HepG2 (cell line): ENCODE data around the gene ERLEC1. TPM values are rescaled to one million over a fixed set of nuclear protein-coding genes. Genes with fewer than 3 reads are reported as not detected.

ENCODE experiments used
- ATAC-seq: fragments of 200-7000 bp; cut with Tn5 transposase; 3 replicates; pipeline ENCODE4 v1.9.1; 2020; ENCODE audit warnings: mild to moderate bottlenecking, moderate library complexity
- BruUV-seq: library from RNA; stranded (reverse); fragments of 400-500 nt; replicated peaks from 2 replicates; lab custom pipeline; 2021; lab: Mats Ljungman, UMichigan
- CTCF ChIA-PET: fragments of 300-600 bp; formaldehyde crosslinking; extraction: SDS; loops from one replicate; lab custom pipeline; 2021; ENCODE audit warnings: low total read pairs, inconsistent platforms, low intra/inter-chr PET ratio; lab: Yijun Ruan, JAX
- POLR2A ChIA-PET: fragments of 350-600 bp; sonication (Branson Sonifier 250); formaldehyde crosslinking; loops from one replicate; lab custom pipeline; 2020; ENCODE audit warnings: antibody characterized with exemption, inconsistent platforms; lab: Yijun Ruan, JAX
- DNase-seq: peaks from one replicate; pipeline ENCODE4 v3.0.0-alpha.2; 2015; ENCODE audit warnings: low spot score
- FAIRE-seq: peaks from 3 replicates; lab custom pipeline; 2011; peaks lifted over from hg19 to GRCh38; lab: Jason Lieb, UNC
- H2AFZ ChIP-seq: one replicate; pipeline ENCODE4 v1.6.1; 2011; ENCODE audit warnings: low read length, inconsistent platforms
- H3K27ac ChIP-seq: fragments of 300-600 bp; 3 replicates; pipeline ENCODE4 v1.8.0; 2011; ENCODE audit warnings: mixed run types, mild to moderate bottlenecking, mixed read lengths, low read length, inconsistent platforms; ENCODE audit not compliant: insufficient read depth; ENCODE audit errors: extremely low read length
- H3K27me3 ChIP-seq, 2 experiments: fragments of 200-600 bp in 1 of 2; 2 replicates in 1 of 2; 3 replicates in 1 of 2; pipeline versions ENCODE4 v1.6.0 to v1.8.0; 2011; ENCODE audit warnings: low read length in 2 of 2, mild to moderate bottlenecking in 2 of 2, moderate library complexity in 2 of 2, inconsistent platforms in 1 of 2; ENCODE audit not compliant: insufficient read depth in 2 of 2, control insufficient read depth in 1 of 2
- H3K36me3 ChIP-seq, 2 experiments: fragments of 200-600 bp in 1 of 2; replicated peaks in 1 of 2; 2 replicates in 1 of 2; 3 replicates in 1 of 2; pipeline versions ENCODE4 v1.5.1 to v1.8.0; 2011; ENCODE audit warnings: low read length in 2 of 2, inconsistent platforms in 1 of 2; ENCODE audit not compliant: insufficient read depth in 2 of 2, control insufficient read depth in 1 of 2
- H3K4me1 ChIP-seq: 2 replicates; pipeline ENCODE4 v1.5.1; 2012; ENCODE audit warnings: low read length, inconsistent platforms; ENCODE audit not compliant: insufficient read depth
- H3K4me2 ChIP-seq: 2 replicates; pipeline ENCODE4 v1.6.0; 2011; ENCODE audit warnings: low read depth, low read length, inconsistent platforms
- H3K4me3 ChIP-seq, 3 experiments: fragments of 200-600 bp in 1 of 3; sonication (generic), shearing (Covaris generic) in 1 of 3; replicated peaks in 1 of 3; 2 replicates each; pipeline ENCODE4 v1.5.1; 2011 to 2016; ENCODE audit warnings: low read length in 3 of 3, inconsistent platforms in 2 of 3, low read depth in 2 of 3, mild to moderate bottlenecking in 2 of 3, control low read depth in 1 of 3, mixed read lengths in 1 of 3; ENCODE audit not compliant: insufficient read depth in 1 of 3
- H3K79me2 ChIP-seq: one replicate; pipeline ENCODE4 v1.6.1; 2011; ENCODE audit warnings: low read length, inconsistent platforms; ENCODE audit not compliant: insufficient read depth
- H3K9ac ChIP-seq: 2 replicates; pipeline ENCODE4 v1.6.0; 2011; ENCODE audit warnings: mild to moderate bottlenecking, low read depth, low read length, inconsistent platforms; ENCODE audit not compliant: insufficient read depth
- H3K9me3 ChIP-seq: 2 replicates; pipeline ENCODE4 v1.5.1; 2012; ENCODE audit warnings: mild to moderate bottlenecking, low read length
- H4K20me1 ChIP-seq: 2 replicates; pipeline ENCODE4 v1.6.0; 2011; ENCODE audit warnings: inconsistent platforms, mild to moderate bottlenecking, low read length, moderate library complexity; ENCODE audit not compliant: insufficient read depth
- HDAC2 ChIP-seq: sonication (generic); formaldehyde crosslinking; IDR thresholded peaks from 2 replicates; pipeline ENCODE4 v1.4.0; 2020; ENCODE audit warnings: missing genetic modification reagents
- NCOR1 ChIP-seq: fragments of 200-600 bp; sonication (generic); IDR thresholded peaks from 2 replicates; pipeline ENCODE4 v1.7.0; 2017; ENCODE audit warnings: antibody characterized with exemption, low read length, borderline replicate concordance
- NFRKB ChIP-seq: fragments of 450-650 bp; IDR thresholded peaks from 2 replicates; pipeline ENCODE4 v1.6.1; 2017
- REPIN1 ChIP-seq: sonication (generic); formaldehyde crosslinking; IDR thresholded peaks from 2 replicates; pipeline ENCODE4 v1.8.0; 2022; ENCODE audit warnings: missing genetic modification reagents, low read depth, mild to moderate bottlenecking, borderline replicate concordance
- ZBTB3 ChIP-seq: sonication (generic); formaldehyde crosslinking; IDR thresholded peaks from 2 replicates; pipeline ENCODE4 v1.4.0; 2020; ENCODE audit warnings: low read depth, mild to moderate bottlenecking, moderate library complexity, missing genetic modification reagents, borderline replicate concordance
- ZFP62 ChIP-seq: sonication (generic); formaldehyde crosslinking; IDR thresholded peaks from 2 replicates; pipeline ENCODE4 v1.4.0; 2020; ENCODE audit warnings: missing genetic modification reagents
- ZIK1 ChIP-seq: sonication (generic); formaldehyde crosslinking; IDR thresholded peaks from 2 replicates; pipeline ENCODE4 v1.5.0; 2020; ENCODE audit warnings: mild to moderate bottlenecking, low read depth, missing genetic modification reagents, borderline replicate concordance
- ZNF263 ChIP-seq: sonication (generic); formaldehyde crosslinking; IDR thresholded peaks from 2 replicates; pipeline ENCODE4 v1.4.0; 2020; ENCODE audit warnings: missing genetic modification reagents
- ZNF562 ChIP-seq: sonication (generic); formaldehyde crosslinking; IDR thresholded peaks from 2 replicates; pipeline ENCODE4 v1.8.0; 2022; ENCODE audit warnings: missing genetic modification reagents, borderline replicate concordance
- WGBS: methylation state at CpG from one replicate; pipeline ENCODE4 v1.1.6; 2017; ENCODE audit warnings: low lambda C conversion rate; 5-methylcytosine and 5-hydroxymethylcytosine counted together
- in situ Hi-C: cut with HindIII; loops from 2 replicates; pipeline ENCODE4 v1.10.0; 2017; ENCODE audit warnings: low pct_unique_long_range_greater_than_20kb; ENCODE audit not compliant: extremely low pct_ligation_motif_present
- intact Hi-C: fragments of 100-400 bp; cut with micrococcal nuclease; formaldehyde crosslinking; loops from one replicate; pipeline ENCODE4 v1.10.0; 2022; ENCODE audit not compliant: unreplicated experiment
- polyA plus RNA-seq, 8 experiments: library from polyadenylated mRNA; depleted of rRNA in 3 of 8; stranded (reverse) in 7 of 8; unstranded in 1 of 8; fragments of >200 nt; fragmentation: Illumina TruSeq in 4 of 8; extraction: Trizol in 4 of 8; gene quantifications; 2 replicates each; pipeline versions ENCODE4 v1.2.1 to v1.2.3, GENCODE V29; 2011 to 2016; ENCODE audit warnings: low read depth in 4 of 8, missing spikeins in 1 of 8, mixed read lengths in 1 of 8; ENCODE audit not compliant: insufficient read depth in 1 of 8
- total RNA-seq, 5 experiments: library from RNA; depleted of rRNA; stranded (reverse); fragments of >200 nt; fragmentation: Illumina TruSeq; extraction: Trizol; gene quantifications; 2 replicates each; pipeline ENCODE4 v1.2.3, GENCODE V29; 2016; ENCODE audit warnings: low read depth in 1 of 5
- TF ChIP-seq, protein P1 (sequence below): sonication (generic); formaldehyde crosslinking; IDR thresholded peaks from 2 replicates; pipeline ENCODE4 v1.5.0; 2020; ENCODE audit warnings: mild to moderate bottlenecking, missing genetic modification reagents, borderline replicate concordance

Gene ERLEC1
- total and polyA plus RNA-seq, 2 of the 13 experiments (the other 11 are each of a cell fraction or from before 2014, with no cell fraction given): 87.3 to 88.4 TPM

DNA sequence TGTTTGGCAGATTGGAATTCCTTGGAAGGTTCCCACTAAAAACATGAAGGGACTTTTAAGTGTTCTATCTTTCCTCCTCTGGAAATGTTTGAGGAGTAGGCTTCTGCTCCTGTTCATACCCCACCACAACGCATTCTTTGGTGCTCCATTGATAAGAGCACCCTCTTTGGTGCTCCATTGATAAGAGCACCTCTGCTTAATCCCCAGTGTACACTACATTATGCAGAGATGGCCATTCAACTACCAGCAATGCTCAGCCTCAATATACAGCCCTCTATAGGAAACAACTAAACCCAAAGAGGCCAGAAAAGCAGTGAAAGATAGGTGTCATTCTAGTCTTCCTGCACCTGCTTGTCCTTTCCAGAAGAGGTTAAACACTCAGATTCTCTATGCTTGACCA lies 21.1 kb upstream of the ERLEC1 start:
- ChIA-PET POLR2A (interaction anchor here (7.0 kb wide), 1 partner anchor 20 kb away, joined by 53 read pairs; the partner anchor contains the start of genes ASB3 and ERLEC1), CTCF (no interaction called here)
- H3K4me1 ChIP-seq: peaks cover 33% of the 10 kb centered on the region
- WGBS: 100% methylated on average over 1 of the region's 1 CpG
- no peak overlapping the region for H3K27ac ChIP-seq
- H3K4me2 ChIP-seq: no peak overlapping the region
- H3K36me3 ChIP-seq: peaks cover 11 to 31% of the 10 kb centered on the region in 2 experiments
- no peak for FAIRE-seq
- H3K4me3 ChIP-seq: no peak overlapping the region
- no peaks in the 10 kb centered on the region; a peak in 1 of 5 replicates for H3K27me3 ChIP-seq
- no peak for DNase-seq
- intact Hi-C loops (loop anchor here (2.0 kb wide), 1 partner anchor 21 kb away; the partner anchor contains the start of genes ASB3 and ERLEC1), in situ Hi-C loops (no loop called here)
- ATAC-seq: no peak
- no peaks in the 10 kb centered on the region for H3K9me3 ChIP-seq
- H2AFZ ChIP-seq: no peak overlapping the region
- H3K79me2 ChIP-seq: peaks cover 50% of the 10 kb centered on the region
- BruUV-seq: no TSS peak
- H3K9ac ChIP-seq: no peak overlapping the region
- H4K20me1 ChIP-seq: no peaks in the 10 kb centered on the region; the same call in none of the 2 replicates
- TF ChIP-seq NCOR1 (no peak), ZNF263 (CRISPR knock-in tag) (0 out of 2 replicates have a peak, but pooled peaks have one; percentile 45), ZNF562 (CRISPR knock-in tag) (no peak)
- TF ChIP-seq, all 625 proteins: peak for 1

DNA sequence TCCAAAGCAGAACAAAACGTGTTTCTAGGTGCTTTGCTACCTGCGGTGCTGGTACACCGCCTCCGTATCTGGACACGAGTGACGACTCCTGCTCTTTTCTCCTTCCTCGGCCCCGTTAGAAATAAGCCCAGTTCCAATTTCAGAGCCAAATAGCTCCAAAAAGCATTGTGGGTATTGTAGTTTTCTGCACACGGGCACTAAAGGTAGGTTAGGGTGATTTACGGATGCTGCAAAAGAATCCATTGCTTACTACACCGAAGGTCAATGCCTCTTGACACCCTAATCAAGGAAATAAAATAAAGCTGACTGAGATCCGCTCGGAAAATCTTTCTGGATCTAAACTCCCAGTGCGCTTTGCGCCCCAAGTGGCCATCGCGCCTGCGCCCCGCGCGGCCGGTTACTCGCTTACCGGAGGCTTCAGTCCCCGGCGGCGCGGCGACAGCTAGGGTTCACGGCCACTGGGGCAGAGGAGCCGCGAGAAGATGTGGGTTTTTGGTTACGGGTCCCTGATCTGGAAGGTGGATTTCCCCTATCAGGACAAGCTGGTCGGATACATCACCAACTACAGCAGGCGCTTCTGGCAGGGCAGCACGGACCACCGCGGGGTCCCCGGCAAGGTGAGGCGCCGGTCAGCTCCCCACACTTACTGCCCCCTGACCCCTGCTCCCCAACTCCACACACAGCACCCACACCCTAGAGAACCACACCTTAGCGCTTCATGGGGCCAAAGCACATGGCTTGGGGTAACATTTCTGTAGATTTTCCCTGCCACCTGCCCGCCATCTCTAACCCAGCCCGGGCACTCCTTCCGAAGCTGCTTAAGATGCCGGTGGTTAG lies 19.2 kb upstream of the ERLEC1 start, which contains the start of gene CHAC2:
Gene CHAC2 (plus strand): TSS at position 400 of the 837 bp plus-strand sequence. CDS start 83 bp downstream, at position 483.
- Histone ChIP-seq H3K9ac (peak within 1 kb of the TSS; percentile 76), H3K36me3 (peaks cover 9 to 26% of the 10 kb centered on the region in 2 experiments), H3K79me2 (peaks cover 52% of the 10 kb centered on the region), H3K27ac (peak within 1 kb of the TSS; percentile 73), H3K27me3 (no peaks in the 10 kb centered on the region; a peak in 1 of 5 replicates), H4K20me1 (no peaks in the 10 kb centered on the region; the same call in none of the 2 replicates), H3K9me3 (no peaks in the 10 kb centered on the region), H2AFZ (peak within 1 kb of the TSS; percentile 74), H3K4me1 (peaks cover 36% of the 10 kb centered on the region), H3K4me2 (peak within 1 kb of the TSS; percentile 90), H3K4me3 (peak within 1 kb of the TSS; percentile 80 to 90 (median 82))
- ATAC-seq (peak; percentile 98), DNase-seq (peak; percentile 81), FAIRE-seq (no peak)
- WGBS: under 1% methylated on average over 35 of the region's 46 CpGs
- intact Hi-C loops (loop anchor here (2.0 kb wide), 1 partner anchor 19 kb away; the partner anchor contains the start of genes ASB3 and ERLEC1), in situ Hi-C loops (no loop called here)
- ChIA-PET POLR2A (interaction anchor here (0.6 to 7.0 kb wide), 5 partner anchors 9 to 351 kb away, joined by 3 to 53 read pairs (median 3); partner anchors contain the start of genes ASB3, ERLEC1 and PSME4), CTCF (no interaction called here)
- BruUV-seq: TSS peak; percentile 80
- no peak for TF ChIP-seq ZFP62 (CRISPR knock-in tag)
- TF ChIP-seq REPIN1 (CRISPR knock-in tag): no peak
- TF ChIP-seq ZBTB3 (CRISPR knock-in tag): no peak
- peak; percentile 11; the same call in 1 of the 2 replicates for TF ChIP-seq HDAC2 (CRISPR knock-in tag)
- no peak for TF ChIP-seq NFRKB
- TF ChIP-seq, protein P1, sequence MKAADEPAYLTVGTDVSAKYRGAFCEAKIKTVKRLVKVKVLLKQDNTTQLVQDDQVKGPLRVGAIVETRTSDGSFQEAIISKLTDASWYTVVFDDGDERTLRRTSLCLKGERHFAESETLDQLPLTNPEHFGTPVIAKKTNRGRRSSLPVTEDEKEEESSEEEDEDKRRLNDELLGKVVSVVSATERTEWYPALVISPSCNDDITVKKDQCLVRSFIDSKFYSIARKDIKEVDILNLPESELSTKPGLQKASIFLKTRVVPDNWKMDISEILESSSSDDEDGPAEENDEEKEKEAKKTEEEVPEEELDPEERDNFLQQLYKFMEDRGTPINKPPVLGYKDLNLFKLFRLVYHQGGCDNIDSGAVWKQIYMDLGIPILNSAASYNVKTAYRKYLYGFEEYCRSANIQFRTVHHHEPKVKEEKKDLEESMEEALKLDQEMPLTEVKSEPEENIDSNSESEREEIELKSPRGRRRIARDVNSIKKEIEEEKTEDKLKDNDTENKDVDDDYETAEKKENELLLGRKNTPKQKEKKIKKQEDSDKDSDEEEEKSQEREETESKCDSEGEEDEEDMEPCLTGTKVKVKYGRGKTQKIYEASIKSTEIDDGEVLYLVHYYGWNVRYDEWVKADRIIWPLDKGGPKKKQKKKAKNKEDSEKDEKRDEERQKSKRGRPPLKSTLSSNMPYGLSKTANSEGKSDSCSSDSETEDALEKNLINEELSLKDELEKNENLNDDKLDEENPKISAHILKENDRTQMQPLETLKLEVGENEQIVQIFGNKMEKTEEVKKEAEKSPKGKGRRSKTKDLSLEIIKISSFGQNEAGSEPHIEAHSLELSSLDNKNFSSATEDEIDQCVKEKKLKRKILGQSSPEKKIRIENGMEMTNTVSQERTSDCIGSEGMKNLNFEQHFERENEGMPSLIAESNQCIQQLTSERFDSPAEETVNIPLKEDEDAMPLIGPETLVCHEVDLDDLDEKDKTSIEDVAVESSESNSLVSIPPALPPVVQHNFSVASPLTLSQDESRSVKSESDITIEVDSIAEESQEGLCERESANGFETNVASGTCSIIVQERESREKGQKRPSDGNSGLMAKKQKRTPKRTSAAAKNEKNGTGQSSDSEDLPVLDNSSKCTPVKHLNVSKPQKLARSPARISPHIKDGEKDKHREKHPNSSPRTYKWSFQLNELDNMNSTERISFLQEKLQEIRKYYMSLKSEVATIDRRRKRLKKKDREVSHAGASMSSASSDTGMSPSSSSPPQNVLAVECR (CRISPR knock-in tag): peak; percentile 79
- TF ChIP-seq ZIK1 (CRISPR knock-in tag): no peak
